ENCODE measurements around the gene REPS2. TPM values are rescaled to one million over a fixed set of nuclear protein-coding genes. Genes with fewer than 3 reads are reported as not detected.

The REPS2 gene
- total and polyA plus RNA-seq, 9 of the 15 experiments (the other 6 are each of a cell fraction or from before 2014, with no cell fraction given): 0.01 to 0.07 (median 0.01) TPM; not detected in 3

- Histone ChIP-seq H3K4me2 (ENCODE audit: insufficient read depth, low read length) (no peak overlapping the region), H3K27ac (ENCODE audit: extremely low read depth, low read depth, low read length) (no peak overlapping the region), H2AFZ (ENCODE audit: low read depth, low read length) (no peak overlapping the region), H3K9me1 (ENCODE audit: control insufficient read depth, insufficient read depth, low read length) (no peaks in the 10 kb centered on the region), H4K20me1 (replicated peaks; ENCODE audit: control insufficient read depth, insufficient read depth, low read length) (no peaks in the 10 kb centered on the region), H3K4me3 (no peak overlapping the region), H3K36me3 (ENCODE audit: control insufficient read depth, insufficient read depth, low read length) (no peaks in the 10 kb centered on the region), H3K9ac (ENCODE audit: insufficient read depth in 1 of 2, low read depth in 2 of 2, low read length in 2 of 2) (no peak overlapping the region), H3K27me3 (ENCODE audit: control insufficient read depth in 2 of 2, insufficient read depth in 2 of 2, low read length in 2 of 2) (no peaks in the 10 kb centered on the region), H3K4me1 (replicated peaks in 1 of 2; ENCODE audit: control insufficient read depth in 2 of 2, insufficient read depth in 2 of 2, low read length in 2 of 2) (no peaks in the 10 kb centered on the region), H3K9me3 (replicated peaks; ENCODE audit: control insufficient read depth, insufficient read depth, low read depth, low read length) (no peaks in the 10 kb centered on the region), H3K79me2 (ENCODE audit: control insufficient read depth, insufficient read depth, low read length) (no peaks in the 10 kb centered on the region)
- ChIA-PET POLR2A (no interaction called here), CTCF (ENCODE audit: low intra/inter-chr PET ratio) (no interaction called here)
- no peak for FAIRE-seq
- BruUV-seq (replicated peaks): no TSS peak
- ATAC-seq: no peak
- no peak for DNase-seq (ENCODE audit: extremely low read depth in 1 of 4, low spot score in 3 of 4)
- in situ Hi-C loops (cut with MboI): no loop called here
- TF ChIP-seq ZNF830 (CRISPR knock-in tag; IDR thresholded peaks at IDR 0.05) (no peak), IRF9 (tag; IDR thresholded peaks at IDR 0.05) (no peak), PML (IDR thresholded peaks at IDR 0.05; ENCODE audit: low read length) (no peak), POLR3G (IDR thresholded peaks at IDR 0.05; ENCODE audit: extremely low read depth, insufficient read length, insufficient replicate concordance) (no peak), SRSF3 (IDR thresholded peaks at IDR 0.05; ENCODE audit: insufficient read depth, low read length) (no peak), NR2F6 (CRISPR knock-in tag; IDR thresholded peaks at IDR 0.05) (no peak), SUPT5H (IDR thresholded peaks at IDR 0.05) (no peak), PCBP2 (IDR thresholded peaks at IDR 0.05; ENCODE audit: low read depth, low read length, poor library complexity, severe bottlenecking) (no peak), HNRNPK (IDR thresholded peaks at IDR 0.05; ENCODE audit: low read depth, low read length, poor library complexity, severe bottlenecking) (no peak), DEAF1 (CRISPR knock-in tag; IDR thresholded peaks at IDR 0.05) (no peak), STAT5A (IDR thresholded peaks at IDR 0.05; ENCODE audit: borderline replicate concordance, low read length) (no peak)
- intact Hi-C loops (cut with micrococcal nuclease): no loop called here
- WGBS (ENCODE audit: insufficient coverage, low coverage, missing lambda C conversion rate): 0% methylated on average over 2 of the region's 2 CpGs
Observed at GRCh38 chrX:17154001-17154400, 207.5 kb downstream of the REPS2 start.
